Gastrocnemius medialis (tissue), 4 donors: ENCODE measurements around the gene MED25.

ENCODE experiments used
- POLR2A ChIP-seq, 2 donors: fragments of 450-650 bp; IDR thresholded peaks; one replicate each; pipeline ENCODE4 v1.6.1; 2017; ENCODE audit warnings: antibody characterized with exemption in 2 of 2, mild to moderate bottlenecking in 2 of 2, moderate library complexity in 2 of 2
- TF ChIP-seq, protein P1 (sequence below), 5 experiments: fragments of 450-650 bp in 3 of 5; fragments of 200-600 bp in 2 of 5; sonication (generic) in 2 of 5; IDR thresholded peaks in 4 of 5; conservative IDR thresholded peaks in 1 of 5; 1 replicate in 4 of 5; 2 replicates in 1 of 5; pipeline ENCODE4 v1.5.1; 2016 to 2019; ENCODE audit warnings: antibody characterized with exemption in 5 of 5, mild to moderate bottlenecking in 3 of 5, moderate library complexity in 3 of 5

DNA sequence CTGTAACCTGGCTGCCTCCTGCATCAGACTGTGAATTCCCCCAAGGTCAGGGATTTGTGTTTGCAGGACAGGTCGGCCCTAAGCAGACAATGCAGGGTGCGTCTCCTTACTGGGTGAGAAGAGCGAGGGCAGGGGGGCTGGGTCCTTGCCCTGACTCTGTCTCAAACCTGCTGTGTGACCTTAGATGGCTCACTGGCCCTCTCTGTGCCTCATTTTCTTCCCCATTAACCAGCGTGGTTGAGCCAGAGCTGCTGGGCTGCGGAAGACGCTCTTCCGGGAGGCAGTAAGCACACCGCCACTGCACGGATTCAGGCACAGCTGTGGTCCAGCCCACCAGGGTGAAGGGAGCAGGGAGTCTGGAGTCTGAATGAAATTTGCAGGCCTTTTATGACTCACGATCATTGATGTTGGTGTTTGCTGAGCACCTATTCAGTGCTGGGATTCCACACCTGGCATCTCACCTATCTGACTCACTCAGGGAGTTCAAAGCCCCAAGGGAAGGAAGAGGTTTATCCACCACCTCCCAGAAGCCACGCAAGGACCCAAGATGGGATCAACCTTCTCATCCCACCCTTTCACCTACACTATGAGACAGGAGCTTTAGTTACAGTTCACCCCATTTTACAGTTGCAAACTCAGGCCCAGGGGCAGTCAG, 56.5 kb downstream of the MED25 start:
- TF ChIP-seq, protein P1, sequence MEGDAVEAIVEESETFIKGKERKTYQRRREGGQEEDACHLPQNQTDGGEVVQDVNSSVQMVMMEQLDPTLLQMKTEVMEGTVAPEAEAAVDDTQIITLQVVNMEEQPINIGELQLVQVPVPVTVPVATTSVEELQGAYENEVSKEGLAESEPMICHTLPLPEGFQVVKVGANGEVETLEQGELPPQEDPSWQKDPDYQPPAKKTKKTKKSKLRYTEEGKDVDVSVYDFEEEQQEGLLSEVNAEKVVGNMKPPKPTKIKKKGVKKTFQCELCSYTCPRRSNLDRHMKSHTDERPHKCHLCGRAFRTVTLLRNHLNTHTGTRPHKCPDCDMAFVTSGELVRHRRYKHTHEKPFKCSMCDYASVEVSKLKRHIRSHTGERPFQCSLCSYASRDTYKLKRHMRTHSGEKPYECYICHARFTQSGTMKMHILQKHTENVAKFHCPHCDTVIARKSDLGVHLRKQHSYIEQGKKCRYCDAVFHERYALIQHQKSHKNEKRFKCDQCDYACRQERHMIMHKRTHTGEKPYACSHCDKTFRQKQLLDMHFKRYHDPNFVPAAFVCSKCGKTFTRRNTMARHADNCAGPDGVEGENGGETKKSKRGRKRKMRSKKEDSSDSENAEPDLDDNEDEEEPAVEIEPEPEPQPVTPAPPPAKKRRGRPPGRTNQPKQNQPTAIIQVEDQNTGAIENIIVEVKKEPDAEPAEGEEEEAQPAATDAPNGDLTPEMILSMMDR (IDR thresholded peaks at IDR 0.05 in 4 of 5, conservative IDR thresholded peaks at IDR 0.05 in 1 of 5), result no peak
- TF ChIP-seq POLR2A (IDR thresholded peaks at IDR 0.05), result no peak
